HK-2 (cell line): Measurements from ENCODE around the gene GPC3.
"Not testable (repeated sequence)": the region's sequence is repeated elsewhere in the genome, so short reads cannot be mapped to it uniquely, and the experiment has no call there.

Experiments used
- DNase-seq: peaks from one replicate; pipeline ENCODE4 v3.0.0-alpha.2; 2018; ENCODE audit not compliant: unreplicated experiment

The GPC3 gene

DNA sequence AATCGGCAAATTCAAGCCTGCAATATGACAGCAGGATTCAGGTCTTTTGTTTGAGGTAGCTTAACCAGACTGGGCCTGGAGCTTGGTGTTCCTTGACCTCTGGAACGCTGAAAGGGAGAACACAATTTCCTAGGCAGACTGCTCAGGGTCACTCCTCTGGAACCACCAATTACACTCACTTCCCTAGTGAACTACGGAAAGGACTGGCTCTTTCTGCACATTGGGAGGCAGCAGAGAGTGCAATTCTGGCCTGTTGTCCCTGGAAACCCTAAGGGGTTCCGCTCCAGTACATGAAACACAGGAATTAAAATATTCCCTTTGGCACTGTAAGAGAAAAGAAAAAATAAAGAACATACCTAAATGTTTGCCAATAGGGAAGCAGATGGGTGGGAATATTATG, 58.6 kb downstream of the GPC3 start:
- DNase-seq = no peak

GRCh38 chrX:133926099-133926498, 59.3 kb downstream of the GPC3 start:
- no peak for DNase-seq

GRCh38 chrX:133924548-133924947, 60.8 kb downstream of the GPC3 start:
- no peak for DNase-seq

DNA sequence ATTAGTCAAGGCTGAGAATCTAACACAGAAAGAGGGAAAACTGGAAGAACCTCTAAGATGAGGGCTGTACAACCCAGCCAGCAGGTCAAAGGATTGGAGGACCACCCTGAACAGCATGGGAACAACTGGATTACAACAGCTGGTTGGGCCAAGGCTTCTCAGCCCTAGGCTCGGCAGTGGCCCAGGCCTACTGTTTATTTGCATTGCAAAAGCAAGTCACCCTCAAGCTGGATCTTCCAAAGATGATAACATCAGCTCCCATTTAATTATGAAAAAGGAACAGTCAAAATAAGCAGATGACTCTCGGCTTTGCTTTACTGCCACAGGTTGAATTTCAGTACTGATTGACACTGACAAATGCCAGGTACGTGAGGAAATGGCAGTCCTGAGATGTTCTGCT, 61.8 kb downstream of the GPC3 start:
- no peak for DNase-seq

DNA sequence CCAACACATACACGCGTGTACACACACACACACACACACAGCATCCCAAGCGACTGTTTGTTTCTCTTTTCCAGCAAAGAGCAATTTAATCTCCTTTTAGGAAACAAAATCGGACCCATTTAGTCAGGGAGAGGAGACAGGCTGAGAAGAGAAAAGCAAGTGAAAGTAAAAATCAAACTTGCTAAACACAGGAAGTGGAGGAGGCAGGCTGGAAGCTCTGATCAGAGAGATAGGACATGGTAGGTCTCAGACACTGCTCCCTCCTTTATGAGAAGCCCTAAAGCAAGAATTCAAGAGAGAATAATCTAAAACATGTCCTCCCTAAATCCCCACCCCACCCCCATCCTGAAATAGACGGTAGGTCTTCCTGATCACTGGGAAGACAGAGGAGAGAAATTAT, 62.3 kb downstream of the GPC3 start:
- no peak for DNase-seq

GRCh38 chrX:133922390-133922771, 63.0 kb downstream of the GPC3 start:
- no peak for DNase-seq

DNA sequence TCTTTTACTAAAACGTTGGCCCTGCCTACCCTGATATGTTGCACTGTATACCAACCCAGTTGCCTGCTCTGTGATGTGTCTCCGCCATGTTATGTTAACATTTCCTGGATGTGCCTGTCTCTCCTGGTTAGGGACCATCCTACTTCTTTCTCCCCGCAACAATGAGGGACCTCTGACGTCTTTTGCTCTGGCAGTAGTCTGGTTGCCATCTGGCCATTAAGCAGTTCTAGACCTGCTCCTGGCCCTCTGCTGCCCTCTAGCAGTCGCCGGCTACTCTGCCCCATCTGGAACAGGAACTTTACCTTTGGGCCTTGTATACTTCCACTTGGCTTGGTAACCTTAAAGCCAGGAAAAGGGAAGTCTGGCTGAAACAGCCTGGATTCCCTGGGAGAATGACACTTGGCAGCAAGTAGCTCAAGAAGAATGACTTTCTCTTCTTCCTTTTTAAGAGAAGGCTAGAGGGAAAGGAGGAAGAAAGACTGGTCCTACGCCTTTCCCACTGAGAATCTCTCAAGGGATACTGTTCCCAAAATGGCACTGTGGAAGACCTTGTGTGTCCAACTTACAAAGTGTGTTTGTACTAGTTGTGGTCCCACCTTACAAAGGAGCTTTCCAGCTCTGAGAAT, 63.5 kb downstream of the GPC3 start:
- DNase-seq = peak; percentile 16

- no peak for DNase-seq
These were observed 64.3 kb downstream of the GPC3 start for GRCh38 chrX:133921086-133921485.

DNA sequence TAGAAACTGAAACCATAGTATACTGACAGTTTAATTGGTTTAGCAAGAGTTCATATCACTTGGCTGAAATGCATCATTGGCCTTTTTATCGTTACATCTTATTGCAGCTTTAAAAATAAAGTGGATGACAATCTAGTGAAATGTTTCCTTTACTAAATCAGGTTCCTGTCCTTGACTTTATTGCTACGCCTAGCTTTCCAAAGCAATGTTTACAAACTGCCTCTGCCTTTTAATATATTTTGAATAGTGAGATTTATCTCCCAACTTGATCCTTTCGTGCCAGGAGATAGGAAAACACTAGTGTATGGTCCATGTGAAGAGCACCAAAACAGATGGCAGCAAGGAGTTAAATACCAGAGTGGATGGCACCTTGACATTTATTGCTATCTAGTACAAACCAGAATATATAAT, 67.0 kb downstream of the GPC3 start:
- no peak for DNase-seq

DNA sequence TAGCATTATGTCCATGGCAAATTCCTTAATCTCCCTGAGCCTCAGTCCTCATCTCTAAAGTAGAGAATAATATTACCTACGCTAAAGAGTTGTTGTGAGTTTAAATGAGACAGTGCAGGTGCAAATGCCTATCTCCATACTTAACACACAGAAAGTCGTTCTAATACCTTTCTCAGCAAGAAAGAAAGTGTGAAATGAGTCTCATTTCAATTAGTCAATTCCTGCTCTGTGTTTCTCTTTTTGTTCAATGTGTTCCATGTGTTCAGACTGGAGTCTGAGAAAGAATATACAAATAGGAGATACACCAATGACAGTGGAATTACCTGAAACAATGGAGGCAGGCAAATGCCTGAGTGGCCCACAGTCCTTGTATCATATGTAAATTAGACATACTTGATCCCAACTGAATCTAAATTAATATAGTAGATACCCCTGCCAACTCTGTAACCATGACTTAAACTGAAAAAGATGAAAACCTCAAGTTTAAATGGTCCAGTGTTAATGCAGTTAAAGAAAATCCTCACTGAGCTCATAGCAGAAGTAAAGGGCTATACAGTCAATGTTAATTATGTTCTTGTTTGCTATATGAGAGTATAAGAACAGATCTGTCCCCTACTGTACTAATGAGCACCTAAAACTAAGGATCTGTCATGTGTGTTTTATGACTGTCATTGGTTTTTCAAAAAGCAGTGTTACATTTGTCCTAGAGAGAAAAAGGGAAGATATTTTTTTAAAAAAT, 68.2 kb downstream of the GPC3 start:
- no peak for DNase-seq

- DNase-seq = no peak
These were observed 71.6 kb downstream of the GPC3 start for GRCh38 chrX:133913658-133914388.

DNA sequence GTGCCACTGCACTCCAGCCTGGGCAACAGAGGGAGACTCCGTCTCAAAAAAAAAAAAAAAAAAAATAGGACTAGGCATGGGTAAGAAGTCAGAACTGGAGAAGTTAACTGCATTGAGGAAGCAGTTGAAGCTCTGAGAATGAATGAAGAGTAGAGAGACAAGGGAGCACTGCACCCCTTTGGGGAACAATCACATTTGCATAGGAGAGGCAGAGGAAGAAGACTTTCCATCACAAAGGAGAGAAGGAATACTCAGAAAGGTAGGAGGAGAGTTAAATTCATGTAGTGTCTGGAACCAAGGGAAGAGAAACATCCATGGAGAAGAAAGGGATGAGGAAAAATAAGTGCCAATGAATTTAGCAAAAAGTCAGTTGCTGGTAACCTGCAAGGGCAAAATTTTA, 72.4 kb downstream of the GPC3 start:
- DNase-seq = no peak

DNA sequence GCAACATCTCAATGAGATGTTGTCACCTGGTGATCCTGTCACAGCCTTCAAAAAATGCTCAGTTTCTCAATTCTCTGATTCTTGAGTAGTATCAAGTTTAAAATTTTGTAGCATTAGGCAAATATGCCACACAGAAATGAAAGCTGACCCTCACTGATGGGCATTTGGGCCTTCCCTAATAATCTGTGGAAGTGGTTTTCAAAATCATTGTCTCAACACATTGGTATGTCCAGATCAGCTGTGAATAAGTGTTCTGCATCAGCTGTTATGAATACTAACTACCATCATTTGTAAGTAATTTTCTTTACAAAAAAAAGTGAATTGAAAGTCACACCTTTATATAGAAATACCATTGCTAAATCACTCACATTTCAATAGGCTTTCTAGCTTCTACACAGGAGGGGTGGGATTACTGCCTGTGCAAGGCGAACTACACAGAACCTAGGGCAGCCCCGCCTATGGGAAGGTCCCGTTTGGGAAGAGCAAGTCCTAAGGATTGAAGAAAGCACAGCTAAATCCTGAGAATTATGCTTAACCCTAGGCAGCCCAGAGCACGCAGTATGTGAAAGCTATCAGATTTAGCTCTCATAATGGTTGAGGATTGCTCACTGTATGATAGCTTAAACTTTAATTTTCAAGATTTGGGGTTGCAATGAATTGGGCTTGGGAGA, 73.4 kb downstream of the GPC3 start:
- DNase-seq = no peak

DNA sequence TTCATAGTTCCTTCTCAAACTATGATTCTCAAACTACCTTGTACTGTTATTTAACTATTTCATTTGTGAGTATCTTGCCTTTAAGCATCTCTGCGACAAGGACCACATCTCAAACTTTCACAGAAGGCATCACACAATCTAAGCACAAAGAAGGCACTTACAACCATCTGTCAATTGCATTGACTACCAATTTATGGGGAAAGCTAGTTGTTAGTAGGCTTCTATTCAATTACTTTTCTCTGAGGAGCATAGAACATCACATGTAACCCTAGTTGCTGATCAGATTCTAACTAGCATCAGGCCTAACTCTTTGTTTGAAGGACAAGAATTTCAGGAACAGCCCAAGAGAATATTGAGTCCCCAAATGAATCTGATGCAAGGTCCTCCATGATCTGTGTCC, 74.9 kb downstream of the GPC3 start:
- no peak for DNase-seq

- no peak for DNase-seq
These were observed 75.5 kb downstream of the GPC3 start for GRCh38 chrX:133909888-133910287.

DNA sequence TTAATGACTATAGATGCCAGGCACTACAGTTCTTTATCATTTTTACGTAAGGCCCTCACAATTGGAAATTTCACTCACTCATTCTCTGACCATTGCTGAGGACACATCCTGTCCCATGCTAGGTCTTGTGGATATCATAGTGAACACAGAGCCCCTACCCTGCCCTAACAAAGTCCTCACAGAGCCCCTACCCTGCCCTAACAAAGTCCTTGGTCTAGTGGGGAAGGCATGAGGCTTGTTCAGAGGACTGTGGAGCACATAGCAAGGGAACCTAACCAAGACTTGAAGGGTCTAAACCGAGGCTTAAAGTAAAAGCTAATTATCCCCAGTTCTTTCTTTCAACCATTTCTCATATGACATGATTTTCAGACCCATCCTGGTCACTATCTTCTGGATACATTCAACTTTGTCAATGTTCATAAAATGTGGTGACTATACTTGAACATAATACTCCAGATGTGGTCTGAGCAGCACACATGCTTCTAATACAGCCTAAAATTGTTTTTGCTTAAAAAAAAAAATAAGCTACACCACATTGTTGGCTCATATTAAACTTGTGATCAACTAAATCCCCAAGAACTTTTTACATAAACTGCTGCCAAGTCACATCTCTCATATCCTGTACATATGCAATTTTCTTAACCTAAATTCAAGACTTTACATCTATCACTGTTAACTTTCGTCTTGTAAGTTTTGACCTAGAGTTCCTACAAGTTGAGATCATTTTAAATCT, 77.0 kb downstream of the GPC3 start:
- DNase-seq = no peak

GRCh38 chrX:133907606-133908005, 77.8 kb downstream of the GPC3 start:
- no peak for DNase-seq

- DNase-seq = no peak
These were observed 80.1 kb downstream of the GPC3 start for GRCh38 chrX:133905305-133905704.

DNA sequence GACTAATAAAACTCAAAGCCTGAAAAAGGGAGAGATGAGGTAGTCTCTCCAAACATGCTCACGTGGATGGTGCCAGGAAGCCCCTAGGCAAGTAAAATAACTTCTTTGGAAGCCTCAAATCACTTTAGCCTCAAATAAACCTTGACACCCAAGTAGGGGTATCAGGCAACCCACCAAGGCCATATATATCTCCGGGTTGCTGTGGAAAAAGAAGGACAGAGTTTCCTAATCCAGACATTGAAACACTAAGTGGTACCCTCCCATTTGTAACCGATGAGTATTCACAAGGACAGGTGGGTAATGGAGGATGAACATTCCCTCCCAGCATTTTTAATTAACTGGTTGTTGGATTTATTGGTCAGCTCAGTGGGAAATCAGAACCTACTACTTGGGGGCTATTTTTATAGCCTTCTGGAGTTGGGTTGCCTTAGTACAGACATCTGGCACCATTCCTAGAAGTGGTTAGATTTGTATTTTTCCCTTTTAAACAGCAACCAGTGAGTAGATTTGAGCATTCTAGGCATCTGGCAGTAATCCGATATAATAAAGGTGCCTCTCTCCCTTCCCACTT, 87.7 kb downstream of the GPC3 start:
- DNase-seq = no peak

GRCh38 chrX:133892337-133892736, 93.1 kb downstream of the GPC3 start:
- DNase-seq = no peak

DNA sequence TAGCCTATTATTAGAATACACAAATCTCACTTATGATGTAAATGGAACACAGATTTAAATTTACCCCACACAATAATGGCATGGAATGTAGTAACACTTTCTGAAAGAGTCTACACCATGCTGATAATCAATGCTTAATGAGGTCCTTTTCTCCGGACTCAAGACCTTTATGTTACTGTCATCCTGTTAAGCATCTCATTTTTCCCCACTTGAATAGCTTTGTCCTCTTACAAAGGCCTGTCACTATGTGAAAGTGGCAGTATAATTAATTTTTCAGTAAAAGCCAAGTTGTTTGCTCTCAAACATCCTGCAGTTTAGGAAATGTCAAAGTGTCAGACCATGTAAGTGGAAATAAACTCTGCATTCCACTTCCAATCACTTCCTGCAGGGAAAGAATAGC, 96.4 kb downstream of the GPC3 start:
- no peak for DNase-seq

DNA sequence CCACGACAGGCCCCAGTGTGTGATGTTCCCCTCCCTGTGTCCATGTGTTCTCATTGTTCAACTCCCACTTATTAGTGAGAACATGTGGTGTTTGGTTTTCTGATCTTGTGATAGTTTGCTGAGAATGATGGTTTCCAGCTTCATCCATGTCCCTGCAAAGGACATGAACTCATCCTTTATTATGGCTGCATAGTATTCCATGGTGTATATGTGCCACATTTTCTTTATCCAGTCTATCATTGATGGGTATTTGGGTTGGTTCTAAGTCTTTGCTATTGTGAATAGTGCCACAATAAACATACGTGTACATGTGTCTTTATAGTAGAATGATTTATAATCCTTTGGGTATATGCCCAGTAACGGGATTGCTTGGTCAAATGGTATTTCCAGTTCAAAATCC, 97.3 kb downstream of the GPC3 start:
- not testable (repeated sequence) for DNase-seq
